Fibroblast of peridontal ligament (primary cell): Measurements from ENCODE around the gene FAM228A.
A peak's percentile ranks its signal among the peaks of the same experiment; 100 is the strongest.

Source experiments
- DNase-seq: peaks from one replicate; pipeline ENCODE4 v3.0.0-alpha.2; 2010; ENCODE audit errors: extremely low read depth

The FAM228A gene

DNA sequence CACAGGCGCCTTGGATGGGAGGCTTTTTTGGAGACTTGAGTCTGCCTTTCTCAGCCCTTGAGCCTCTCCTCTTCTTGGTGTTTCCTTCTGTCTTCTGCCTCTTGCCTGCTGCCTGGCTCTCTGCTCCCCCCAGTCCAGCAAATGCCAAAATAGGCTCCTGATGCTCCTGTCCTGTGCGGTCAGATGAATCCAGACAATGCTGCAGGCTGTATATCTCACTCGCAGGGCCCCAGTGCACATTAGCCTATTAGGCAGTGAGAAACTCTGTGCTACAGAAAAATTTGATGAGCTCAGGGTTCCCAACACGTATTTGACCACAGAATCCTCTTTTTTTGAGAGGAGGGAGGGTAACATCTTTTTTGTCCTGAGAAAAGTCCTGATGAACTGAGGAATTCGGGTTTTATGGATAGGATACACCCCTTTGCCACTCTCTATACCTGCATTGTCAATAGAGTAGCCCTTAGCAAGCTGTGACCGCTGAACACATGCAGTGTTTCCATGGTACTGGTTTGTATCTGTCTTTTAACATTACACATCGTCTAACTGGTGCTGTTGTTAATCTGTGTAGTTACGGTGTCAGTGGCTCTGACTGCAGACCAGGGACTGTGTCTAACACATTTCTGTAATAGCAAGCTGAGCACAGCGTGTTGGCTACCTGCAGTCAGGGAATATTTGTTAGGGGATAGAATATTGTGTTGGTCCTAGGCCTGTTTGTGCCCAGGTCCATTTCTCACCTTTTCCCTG is 50.8 kb downstream of the FAM228A start:
- no peak for DNase-seq

DNA sequence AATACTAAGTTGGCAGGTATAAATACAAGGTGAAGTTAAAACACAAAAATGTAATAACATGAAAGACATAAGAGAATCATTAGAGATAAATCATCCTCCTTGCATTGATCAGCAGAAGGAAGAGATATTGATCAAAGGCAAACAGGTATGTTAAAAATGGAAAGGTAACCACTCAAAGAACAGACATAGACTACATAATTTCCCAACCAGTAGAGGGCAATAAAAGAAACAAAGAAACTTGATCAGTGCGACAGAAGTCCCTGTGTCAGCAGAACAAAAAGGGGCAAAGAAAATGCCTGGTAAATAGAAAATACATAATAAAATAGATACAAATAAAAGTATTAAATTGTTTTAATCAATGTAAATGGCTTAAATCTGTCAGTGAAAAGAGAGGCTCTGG is 53.6 kb downstream of the FAM228A start:
- DNase-seq: peak; percentile 22

DNA sequence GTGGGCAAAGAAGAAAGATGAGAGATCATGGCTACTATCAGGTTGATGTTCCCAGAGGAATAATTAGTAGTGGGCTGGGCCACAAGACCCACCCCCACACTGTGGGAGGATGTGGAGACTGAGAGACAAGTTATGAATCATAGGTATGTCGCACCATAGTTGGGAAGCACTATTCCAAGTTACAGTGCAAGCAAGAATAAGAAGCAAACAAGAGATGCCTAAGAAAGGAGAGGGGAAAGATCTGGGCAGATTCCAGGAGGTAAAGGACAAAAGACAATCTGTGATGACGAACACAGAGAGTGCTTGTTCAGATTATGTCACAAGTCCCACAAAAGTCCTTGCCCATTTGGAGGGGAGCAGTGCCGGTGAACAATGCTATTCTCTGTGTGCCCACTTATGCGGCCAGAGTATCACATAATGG is 56.6 kb downstream of the FAM228A start:
- DNase-seq: no peak

DNA sequence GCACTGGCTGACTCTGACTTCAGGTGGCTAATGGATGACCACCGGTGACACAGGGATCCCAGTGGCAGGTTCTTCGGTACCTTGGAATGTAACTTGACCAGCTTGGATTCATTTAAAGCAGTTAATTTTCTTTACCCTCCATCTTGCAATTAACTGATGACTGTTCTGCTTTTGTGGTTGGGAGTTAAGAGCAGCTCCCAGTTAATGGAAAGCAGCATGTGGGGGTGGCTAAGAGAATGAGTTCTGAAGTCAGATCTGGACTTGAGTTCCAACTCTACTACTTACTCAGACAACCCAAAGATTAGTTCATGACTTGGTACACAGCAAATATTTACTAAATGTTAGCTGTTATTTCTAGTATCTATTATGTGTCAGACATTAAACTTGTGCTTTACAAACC is 58.5 kb downstream of the FAM228A start:
- peak; percentile 20 for DNase-seq

DNA sequence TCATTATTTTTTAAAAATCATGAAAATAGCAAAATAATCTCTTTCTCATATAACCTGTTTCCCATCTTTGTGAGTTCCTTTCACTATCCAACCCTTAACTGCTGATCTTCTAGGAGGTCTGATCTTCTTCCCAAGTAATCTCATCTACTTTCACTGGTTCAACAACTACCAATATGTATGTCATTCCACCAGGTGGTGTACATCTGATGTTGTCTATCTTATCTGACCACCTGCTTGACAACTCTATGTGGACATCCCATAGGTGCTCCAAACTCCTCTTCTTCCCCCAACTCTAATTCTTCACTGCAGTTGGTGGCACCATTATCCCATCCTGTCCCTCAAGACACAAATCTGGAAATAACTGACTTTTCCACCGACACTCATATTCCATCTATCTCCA is 62.5 kb downstream of the FAM228A start:
- no peak for DNase-seq

DNA sequence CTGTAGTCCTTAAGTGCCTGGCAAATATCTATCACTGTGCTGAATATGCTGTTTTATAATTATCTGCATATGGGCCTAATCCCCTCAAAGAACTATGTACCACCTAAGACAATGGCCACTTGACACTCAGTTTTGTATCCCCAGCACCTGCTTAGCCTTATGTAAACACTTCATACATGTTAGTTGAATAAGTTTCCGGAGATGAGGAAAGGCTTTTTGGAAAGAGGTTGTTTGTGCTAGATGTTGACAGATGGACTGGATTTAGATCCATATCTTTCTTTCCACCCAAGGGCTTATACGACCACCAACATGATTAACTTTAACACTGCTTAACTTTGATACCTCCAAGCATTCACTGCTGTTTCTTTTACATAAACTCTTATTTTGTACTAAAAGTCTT is 63.3 kb downstream of the FAM228A start:
- DNase-seq: no peak

DNA sequence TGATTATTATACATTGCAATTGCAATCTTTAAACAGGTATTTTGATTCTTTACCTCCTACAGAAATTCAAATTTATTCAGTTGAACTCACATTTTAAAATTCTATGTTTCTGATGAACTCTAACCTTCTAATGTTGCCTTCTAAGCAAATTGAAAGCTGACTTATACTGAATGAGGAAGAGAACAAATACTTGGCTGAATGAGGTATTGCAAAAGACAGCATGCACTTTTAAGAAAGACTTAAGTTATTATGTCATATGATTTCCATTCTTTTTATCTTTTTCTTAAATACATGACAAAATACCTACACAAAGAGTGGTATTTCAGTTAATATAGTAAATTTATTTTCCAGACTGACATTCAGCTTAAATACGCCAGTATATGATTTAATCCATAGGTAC is 64.7 kb downstream of the FAM228A start:
- DNase-seq: no peak
